ENCODE measurements around the gene FGF14. TPM values are rescaled to one million over a fixed set of nuclear protein-coding genes. Genes with fewer than 3 reads are reported as not detected.

Gene FGF14
- total and polyA plus RNA-seq, 2 of the 4 experiments (the other 2 are of a cell fraction): under 0.01 TPM; not detected in 1

DNA sequence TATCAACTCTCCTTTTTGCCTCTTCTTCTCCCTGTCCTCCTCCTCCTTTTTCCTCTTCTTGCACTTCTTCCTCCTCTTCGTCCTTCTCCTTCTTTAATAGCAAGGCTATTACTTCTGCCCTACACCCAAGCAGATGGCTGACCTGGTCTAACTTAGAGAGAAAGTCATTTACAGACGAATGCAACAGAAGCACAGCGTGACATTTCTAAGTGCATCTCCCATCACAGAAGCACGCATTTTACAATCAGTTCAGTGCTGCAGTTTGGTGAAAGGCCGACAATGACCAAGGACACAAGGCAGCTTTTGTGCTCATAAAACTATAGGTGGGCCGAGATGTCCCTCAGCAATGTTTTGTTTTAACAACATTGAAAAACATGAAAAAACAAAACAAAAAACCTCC lies 231.5 kb downstream of the FGF14 start:
- H3K4me1 ChIP-seq (ENCODE audit: control insufficient read depth, insufficient read depth, low read length): no peaks in the 10 kb centered on the region
- H3K4me2 ChIP-seq (ENCODE audit: low read depth, low read length): no peak overlapping the region
- ChIA-PET CTCF (no interaction called here), POLR2A (ENCODE audit: unreplicated experiment) (no interaction called here)
- no peak overlapping the region for H2AFZ ChIP-seq (replicated peaks; ENCODE audit: low read length, poor library complexity)
- H3K4ac ChIP-seq (ENCODE audit: low read depth, low read length): no peak overlapping the region
- no peak overlapping the region for H3K23ac ChIP-seq (ENCODE audit: low read depth, low read length)
- no peak overlapping the region for H2BK120ac ChIP-seq (ENCODE audit: low read depth, low read length)
- H3K56ac ChIP-seq (ENCODE audit: extremely low read depth, insufficient read depth, low read length): no peak overlapping the region
- no peak overlapping the region for H3K14ac ChIP-seq (replicated peaks; ENCODE audit: low read depth, low read length)
- no peak overlapping the region for H4K5ac ChIP-seq (ENCODE audit: low read depth, low read length)
- 40% methylated on average over 1 of the region's 6 CpGs; no CpG with 5 or more reads in 1 of the 2 experiments for WGBS, 2 experiments (ENCODE audit: extremely low coverage in 2 of 2, insufficient read length in 1 of 2)
- TF ChIP-seq RFX5 (IDR thresholded peaks at IDR 0.05; ENCODE audit: low read depth, low read length): no peak
- no peak for TF ChIP-seq CHD1 (IDR thresholded peaks at IDR 0.05; ENCODE audit: low read depth, low read length)
- no peak for TF ChIP-seq RAD21 (IDR thresholded peaks at IDR 0.05; ENCODE audit: low read length)
- no peak for TF ChIP-seq USF2 (IDR thresholded peaks at IDR 0.05; ENCODE audit: low read depth, low read length)
- no peak for TF ChIP-seq MXI1 (IDR thresholded peaks at IDR 0.05; ENCODE audit: borderline replicate concordance, low read depth, low read length)
- no peak for TF ChIP-seq CTCF (conservative IDR thresholded peaks at IDR 0.05; ENCODE audit: low read depth, low read length)
- TF ChIP-seq FOS (IDR thresholded peaks at IDR 0.05; ENCODE audit: low read depth, low read length): no peak
- TF ChIP-seq RCOR1 (IDR thresholded peaks at IDR 0.05; ENCODE audit: insufficient replicate concordance, low read length): no peak
- no peak for TF ChIP-seq MAFK (IDR thresholded peaks at IDR 0.05; ENCODE audit: low read depth, low read length)
- TF ChIP-seq MAZ (IDR thresholded peaks at IDR 0.05; ENCODE audit: borderline replicate concordance, low read depth, low read length): no peak
- TF ChIP-seq CEBPB (IDR thresholded peaks at IDR 0.05; ENCODE audit: low read depth, low read length): no peak
- no peak for TF ChIP-seq BHLHE40 (IDR thresholded peaks at IDR 0.05; ENCODE audit: low read depth, low read length)
- no peak for TF ChIP-seq POLR2A (IDR thresholded peaks at IDR 0.05; ENCODE audit: low read depth, low read length)
- TF ChIP-seq NFE2L2 (IDR thresholded peaks at IDR 0.05; ENCODE audit: low read depth, low read length): no peak
- TF ChIP-seq SMC3 (IDR thresholded peaks at IDR 0.05; ENCODE audit: low read depth, low read length): no peak
- TF ChIP-seq, protein P1, sequence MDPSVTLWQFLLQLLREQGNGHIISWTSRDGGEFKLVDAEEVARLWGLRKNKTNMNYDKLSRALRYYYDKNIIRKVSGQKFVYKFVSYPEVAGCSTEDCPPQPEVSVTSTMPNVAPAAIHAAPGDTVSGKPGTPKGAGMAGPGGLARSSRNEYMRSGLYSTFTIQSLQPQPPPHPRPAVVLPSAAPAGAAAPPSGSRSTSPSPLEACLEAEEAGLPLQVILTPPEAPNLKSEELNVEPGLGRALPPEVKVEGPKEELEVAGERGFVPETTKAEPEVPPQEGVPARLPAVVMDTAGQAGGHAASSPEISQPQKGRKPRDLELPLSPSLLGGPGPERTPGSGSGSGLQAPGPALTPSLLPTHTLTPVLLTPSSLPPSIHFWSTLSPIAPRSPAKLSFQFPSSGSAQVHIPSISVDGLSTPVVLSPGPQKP (IDR thresholded peaks at IDR 0.05; ENCODE audit: borderline replicate concordance, low read depth, low read length): no peak
- no peaks in the 10 kb centered on the region for H3K27me3 ChIP-seq (ENCODE audit: control insufficient read depth, insufficient read depth, low read length)
- H2BK5ac ChIP-seq (ENCODE audit: low read depth, low read length, poor library complexity, severe bottlenecking): no peak overlapping the region
- in situ Hi-C loops (cut with MboI; ENCODE audit: low sequenced_read_pairs): no loop called here
- no peak overlapping the region for H3K9ac ChIP-seq (ENCODE audit: low read depth, low read length)
- no peaks in the 10 kb centered on the region for H3K9me1 ChIP-seq (ENCODE audit: insufficient read depth, low read length)
- no peak overlapping the region for H4K8ac ChIP-seq (ENCODE audit: low read depth in 2 of 2, low read length in 2 of 2)
- H3K79me1 ChIP-seq (ENCODE audit: low read depth in 1 of 2, low read length in 2 of 2): no peaks in the 10 kb centered on the region
- H2BK20ac ChIP-seq (ENCODE audit: low read depth, low read length): no peak overlapping the region
- H4K91ac ChIP-seq (ENCODE audit: insufficient read depth, low read depth, low read length): no peak overlapping the region
- H2AK5ac ChIP-seq (ENCODE audit: low read depth, low read length): no peak overlapping the region
- H3K18ac ChIP-seq (ENCODE audit: low read depth, low read length): no peak overlapping the region
- no peaks in the 10 kb centered on the region for H4K20me1 ChIP-seq (ENCODE audit: insufficient read depth, low read length)
- BruUV-seq (replicated peaks): no TSS peak
- no peak overlapping the region for H3K27ac ChIP-seq (ENCODE audit: insufficient read depth, low read length)
- H3K36me3 ChIP-seq (ENCODE audit: control insufficient read depth, insufficient read depth, low read length): no peaks in the 10 kb centered on the region
- H3K9me3 ChIP-seq (ENCODE audit: control insufficient read depth, insufficient read depth, low read length): no peaks in the 10 kb centered on the region
- intact Hi-C loops (cut with micrococcal nuclease): no loop called here
- H2AK9ac ChIP-seq (replicated peaks; ENCODE audit: low read depth, low read length, poor library complexity): no peak overlapping the region
- dilution Hi-C loops (cut with HindIII; ENCODE audit: low sequenced_read_pairs, unreplicated experiment): no loop called here
- ATAC-seq (ENCODE audit: low read depth): no peak
- H2BK15ac ChIP-seq (ENCODE audit: low read depth, low read length): no peak overlapping the region
- H3K4me3 ChIP-seq (ENCODE audit: insufficient read depth, low read depth, low read length): no peak overlapping the region
- DNase-seq: no peak

All from IMR-90 (cell line).